IPS-11a (cell line): Measurements from ENCODE around the gene AJUBA.
A peak's percentile ranks its signal among the peaks of the same experiment; 100 is the strongest.
"Not testable (repeated sequence)": the region's sequence is repeated elsewhere in the genome, so short reads cannot be mapped to it uniquely, and the experiment has no call there.

Source experiments
- H3K4me3 ChIP-seq: one replicate; pipeline ENCODE4 v1.5.1; 2013; ENCODE audit warnings: low read depth, low read length, control low read depth

Gene AJUBA

GRCh38 chr14:22981090-22981875 lies 1.1 kb downstream of the AJUBA start:
- H3K4me3 ChIP-seq, result peak overlapping the region; percentile 82

- H3K4me3 ChIP-seq, result peak overlapping the region; percentile 82
These were observed 1.7 kb downstream of the AJUBA start for GRCh38 chr14:22980672-22981089.

- H3K4me3 ChIP-seq, result peak overlapping the region; percentile 42
These were observed 2.5 kb downstream of the AJUBA start for GRCh38 chr14:22979748-22980392.

GRCh38 chr14:22978981-22979671 lies 3.2 kb downstream of the AJUBA start:
- no peak overlapping the region for H3K4me3 ChIP-seq

- H3K4me3 ChIP-seq, result no peak overlapping the region
These were observed 3.9 kb downstream of the AJUBA start for GRCh38 chr14:22978487-22978837.

- no peak overlapping the region for H3K4me3 ChIP-seq
These were observed 4.5 kb downstream of the AJUBA start for GRCh38 chr14:22977684-22978486.

GRCh38 chr14:22977434-22977683 lies 5.0 kb downstream of the AJUBA start:
- H3K4me3 ChIP-seq, result no peak overlapping the region

- no peak overlapping the region for H3K4me3 ChIP-seq
These were observed 5.5 kb downstream of the AJUBA start for GRCh38 chr14:22976620-22977433.

GRCh38 chr14:22974530-22975313 lies 7.6 kb downstream of the AJUBA start:
- H3K4me3 ChIP-seq, result no peak overlapping the region

GRCh38 chr14:22973217-22974032 lies 8.9 kb downstream of the AJUBA start:
- H3K4me3 ChIP-seq, result no peak overlapping the region

- no peak overlapping the region for H3K4me3 ChIP-seq
These were observed 9.9 kb downstream of the AJUBA start for GRCh38 chr14:22972313-22972930.

- no peak overlapping the region for H3K4me3 ChIP-seq
These were observed 11.2 kb downstream of the AJUBA start for GRCh38 chr14:22971152-22971551.

GRCh38 chr14:22966783-22967269 lies 15.5 kb downstream of the AJUBA start:
- H3K4me3 ChIP-seq, result no peak overlapping the region

GRCh38 chr14:22965916-22966782 lies 16.2 kb downstream of the AJUBA start:
- not testable (repeated sequence) for H3K4me3 ChIP-seq

- H3K4me3 ChIP-seq, result no peak overlapping the region
These were observed 20.2 kb downstream of the AJUBA start for GRCh38 chr14:22962061-22962676.

GRCh38 chr14:22955702-22956569 lies 26.4 kb downstream of the AJUBA start:
- peak overlapping the region; percentile 79 for H3K4me3 ChIP-seq
